ENCODE data around the gene TPP1. TPM values are rescaled to one million over a fixed set of nuclear protein-coding genes. Genes with fewer than 3 reads are reported as not detected.

TPP1 gene
- total RNA-seq, 6 donors from 2014 or later = 71.6 to 240 (median 145) TPM

GRCh38 chr11:6602096-6602940 lies 16.9 kb downstream of the TPP1 start:
- ATAC-seq (ENCODE audit: low FRiP score in 2 of 2) = no peak
- H3K4me3 ChIP-seq = peak overlapping the region; percentile 64 to 96 (median 80)
- H3K4me1 ChIP-seq = peaks cover 38 to 53% (median 44%) of the 10 kb centered on the region in 4 donors
- peak overlapping the region; percentile 91 to 99 (median 95) for H3K27ac ChIP-seq
- no peaks in the 10 kb centered on the region for H3K27me3 ChIP-seq
- TF ChIP-seq EP300 (IDR thresholded peaks at IDR 0.05) (no peak), POLR2A (IDR thresholded peaks at IDR 0.05) (no peak), POLR2AphosphoS5 (IDR thresholded peaks at IDR 0.05) (no peak), CTCF (IDR thresholded peaks at IDR 0.05) (no peak)
- WGBS, 2 donors = 52 to 57% methylated on average over 7 of the region's 7 CpGs
- no peak for DNase-seq
- H3K9me3 ChIP-seq = no peaks in the 10 kb centered on the region
- peaks cover 19 to 42% (median 34%) of the 10 kb centered on the region in 4 donors for H3K36me3 ChIP-seq

GRCh38 chr11:6601041-6601461 lies 18.2 kb downstream of the TPP1 start:
- peaks cover 28 to 40% (median 34%) of the 10 kb centered on the region in 4 donors for H3K4me1 ChIP-seq
- H3K27ac ChIP-seq = no peak overlapping the region
- H3K36me3 ChIP-seq = peaks cover 19 to 54% (median 36%) of the 10 kb centered on the region in 4 donors
- no peaks in the 10 kb centered on the region for H3K9me3 ChIP-seq
- TF ChIP-seq POLR2AphosphoS5 (IDR thresholded peaks at IDR 0.05) (no peak), POLR2A (IDR thresholded peaks at IDR 0.05) (no peak), EP300 (IDR thresholded peaks at IDR 0.05) (no peak), CTCF (IDR thresholded peaks at IDR 0.05) (no peak)
- H3K4me3 ChIP-seq = no peak overlapping the region
- 96 to 97% methylated on average over 10 to 13 of the region's 13 CpGs for WGBS, 2 donors
- DNase-seq = no peak
- no peaks in the 10 kb centered on the region for H3K27me3 ChIP-seq
- no peak for ATAC-seq (ENCODE audit: low FRiP score in 2 of 2)

GRCh38 chr11:6599881-6600390 lies 19.3 kb downstream of the TPP1 start:
- H3K27ac ChIP-seq = no peak overlapping the region
- 87 to 95% methylated on average over 2 of the region's 2 CpGs for WGBS, 2 donors
- peaks cover 17 to 29% (median 23%) of the 10 kb centered on the region in 4 donors for H3K4me1 ChIP-seq
- peaks cover 19 to 56% (median 36%) of the 10 kb centered on the region in 4 donors for H3K36me3 ChIP-seq
- H3K4me3 ChIP-seq = no peak overlapping the region
- no peaks in the 10 kb centered on the region for H3K27me3 ChIP-seq
- H3K9me3 ChIP-seq = no peaks in the 10 kb centered on the region
- ATAC-seq (ENCODE audit: low FRiP score in 2 of 2) (no peak), DNase-seq (no peak)
- TF ChIP-seq EP300 (IDR thresholded peaks at IDR 0.05) (no peak), POLR2AphosphoS5 (IDR thresholded peaks at IDR 0.05) (no peak), CTCF (IDR thresholded peaks at IDR 0.05) (no peak), POLR2A (IDR thresholded peaks at IDR 0.05) (no peak)

- Histone ChIP-seq H3K36me3 (peaks cover 19 to 56% (median 36%) of the 10 kb centered on the region in 4 donors), H3K27me3 (no peaks in the 10 kb centered on the region), H3K4me3 (no peak overlapping the region), H3K27ac (no peak overlapping the region), H3K9me3 (no peaks in the 10 kb centered on the region), H3K4me1 (peaks cover 16 to 24% (median 18%) of the 10 kb centered on the region in 4 donors)
- WGBS, 2 donors = 83 to 87% methylated on average over 1 of the region's 1 CpG
- DNase-seq = no peak
- no peak for ATAC-seq (ENCODE audit: low FRiP score in 2 of 2)
- TF ChIP-seq POLR2AphosphoS5 (IDR thresholded peaks at IDR 0.05) (no peak), POLR2A (IDR thresholded peaks at IDR 0.05) (no peak), CTCF (IDR thresholded peaks at IDR 0.05) (no peak), EP300 (IDR thresholded peaks at IDR 0.05) (no peak)
Measured at GRCh38 chr11:6599449-6599848, 19.8 kb downstream of the TPP1 start.

All from upper lobe of left lung (tissue), 6 donors.